ENCODE data around the gene GPR25. TPM values are rescaled to one million over a fixed set of nuclear protein-coding genes. Genes with fewer than 3 reads are reported as not detected.

GPR25 gene
- polyA plus RNA-seq, 1 experiment = not detected

- ChIA-PET POLR2A (no interaction called here), CTCF (interaction anchor here (0.7 to 1.4 kb wide), 2 partner anchors 20 to 28 kb away, joined by 3 read pairs; no protein-coding TSS in a partner anchor)
- DNase-seq (ENCODE audit: low read depth) = no peak
- H3K36me3 ChIP-seq (ENCODE audit: control insufficient read depth, insufficient read depth, low read length) = no peaks in the 10 kb centered on the region
- no peak for TF ChIP-seq CTCF (IDR thresholded peaks at IDR 0.05; ENCODE audit: insufficient read depth, low read depth, low read length)
- no peak overlapping the region for H3K4me3 ChIP-seq (ENCODE audit: low read depth, low read length)
- peaks cover 6% of the 10 kb centered on the region; the same call in 1 of the 2 replicates for H3K27me3 ChIP-seq (ENCODE audit: control insufficient read depth, insufficient read depth, low read length)
Measured at GRCh38 chr1:200899015-200899386, 26.2 kb downstream of the GPR25 start.

- ChIA-PET POLR2A (no interaction called here), CTCF (interaction anchor here (0.7 to 1.4 kb wide), 2 partner anchors 19 to 27 kb away, joined by 3 read pairs; no protein-coding TSS in a partner anchor)
- DNase-seq (ENCODE audit: low read depth) = no peak
- no peak for TF ChIP-seq CTCF (IDR thresholded peaks at IDR 0.05; ENCODE audit: insufficient read depth, low read depth, low read length)
- H3K27me3 ChIP-seq (ENCODE audit: control insufficient read depth, insufficient read depth, low read length) = peaks cover 6% of the 10 kb centered on the region; the same call in 1 of the 2 replicates
- H3K4me3 ChIP-seq (ENCODE audit: low read depth, low read length) = no peak overlapping the region
- no peaks in the 10 kb centered on the region for H3K36me3 ChIP-seq (ENCODE audit: control insufficient read depth, insufficient read depth, low read length)
Measured at GRCh38 chr1:200899451-200899915, 26.7 kb downstream of the GPR25 start.

GRCh38 chr1:200899954-200900867, 27.4 kb downstream of the GPR25 start:
- ChIA-PET POLR2A (no interaction called here), CTCF (interaction anchor here (0.7 to 1.4 kb wide), 2 partner anchors 19 to 26 kb away, joined by 3 read pairs; no protein-coding TSS in a partner anchor)
- H3K36me3 ChIP-seq (ENCODE audit: control insufficient read depth, insufficient read depth, low read length) = no peaks in the 10 kb centered on the region
- no peak overlapping the region for H3K4me3 ChIP-seq (ENCODE audit: low read depth, low read length)
- DNase-seq (ENCODE audit: low read depth) = no peak
- TF ChIP-seq CTCF (IDR thresholded peaks at IDR 0.05; ENCODE audit: insufficient read depth, low read depth, low read length) = no peak
- peaks cover 6% of the 10 kb centered on the region; the same call in 1 of the 2 replicates for H3K27me3 ChIP-seq (ENCODE audit: control insufficient read depth, insufficient read depth, low read length)

GRCh38 chr1:200900877-200901276, 28.1 kb downstream of the GPR25 start:
- TF ChIP-seq CTCF (IDR thresholded peaks at IDR 0.05; ENCODE audit: insufficient read depth, low read depth, low read length) = no peak

GRCh38 chr1:200901350-200901749, 28.6 kb downstream of the GPR25 start:
- CTCF ChIA-PET = no interaction called here

More at GRCh38 chr1:200900877-200901276, 28.1 kb downstream of the GPR25 start:
- CTCF ChIA-PET = no interaction called here
- DNase-seq (ENCODE audit: low read depth) = no peak
- POLR2A ChIA-PET = no interaction called here
- Histone ChIP-seq H3K4me3 (ENCODE audit: low read depth, low read length) (no peak overlapping the region), H3K36me3 (ENCODE audit: control insufficient read depth, insufficient read depth, low read length) (no peaks in the 10 kb centered on the region), H3K27me3 (ENCODE audit: control insufficient read depth, insufficient read depth, low read length) (peaks cover 6% of the 10 kb centered on the region; the same call in 1 of the 2 replicates)

More at GRCh38 chr1:200901350-200901749, 28.6 kb downstream of the GPR25 start:
- no peak for TF ChIP-seq CTCF (IDR thresholded peaks at IDR 0.05; ENCODE audit: insufficient read depth, low read depth, low read length)
- peaks cover 6% of the 10 kb centered on the region; the same call in 1 of the 2 replicates for H3K27me3 ChIP-seq (ENCODE audit: control insufficient read depth, insufficient read depth, low read length)
- no peak for DNase-seq (ENCODE audit: low read depth)
- H3K4me3 ChIP-seq (ENCODE audit: low read depth, low read length) = no peak overlapping the region
- H3K36me3 ChIP-seq (ENCODE audit: control insufficient read depth, insufficient read depth, low read length) = no peaks in the 10 kb centered on the region
- POLR2A ChIA-PET = no interaction called here

Measured in BJ (cell line).